ENCODE measurements around the gene FBXO47.

Gene FBXO47

DNA sequence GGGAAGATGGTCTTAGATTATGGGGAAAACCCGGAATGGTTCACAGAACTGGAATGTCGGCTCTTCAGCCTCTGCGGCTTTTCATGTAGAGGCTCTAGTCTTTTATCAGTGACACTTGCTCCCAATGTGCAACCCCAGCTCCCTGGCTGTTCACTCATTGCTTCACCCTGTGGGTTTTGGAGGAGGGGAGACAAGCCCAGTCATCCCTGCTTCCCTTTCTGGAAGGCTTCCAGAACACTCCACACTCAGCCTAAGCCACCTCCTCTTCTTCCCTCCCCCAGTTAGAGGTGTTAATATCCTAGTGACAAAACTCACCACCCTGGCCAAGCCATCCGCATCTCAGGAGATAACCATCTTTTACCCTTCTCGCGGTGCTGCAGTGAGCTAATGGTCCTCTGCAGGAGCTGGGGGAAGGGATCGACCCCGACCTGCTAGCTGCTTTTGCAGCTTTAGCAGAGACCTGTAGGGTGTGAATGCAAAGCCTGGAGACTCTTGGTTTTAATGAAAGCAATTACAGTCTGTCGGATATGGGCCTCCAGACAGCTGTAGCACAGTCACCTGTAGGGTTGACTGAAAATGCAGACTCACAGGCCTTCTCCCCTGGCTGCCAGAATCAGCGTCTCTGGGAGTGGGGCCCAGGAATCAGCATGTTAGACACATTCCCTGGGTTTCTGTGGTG, 66.1 kb downstream of the FBXO47 start:
- no peak for DNase-seq

DNA sequence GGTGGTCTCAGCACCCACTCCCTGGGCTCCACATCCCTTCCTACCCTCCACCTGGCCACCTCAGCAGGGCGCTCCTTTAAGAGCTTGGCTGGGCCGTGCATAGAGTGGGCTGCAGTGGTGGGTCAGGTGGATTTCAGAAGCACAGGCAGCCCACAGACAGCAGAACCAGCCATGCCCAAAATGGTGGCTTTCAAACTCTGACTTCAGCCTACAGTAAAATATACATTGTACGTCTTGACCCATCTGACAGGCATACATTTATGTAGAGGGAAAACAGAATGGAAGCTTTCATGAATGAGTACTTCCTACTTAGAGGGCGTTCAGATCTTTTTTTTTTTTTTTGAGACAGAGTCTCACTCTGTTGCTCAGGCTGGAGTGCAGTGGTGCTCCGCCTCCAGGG, 67.8 kb downstream of the FBXO47 start:
- no peak for DNase-seq

DNA sequence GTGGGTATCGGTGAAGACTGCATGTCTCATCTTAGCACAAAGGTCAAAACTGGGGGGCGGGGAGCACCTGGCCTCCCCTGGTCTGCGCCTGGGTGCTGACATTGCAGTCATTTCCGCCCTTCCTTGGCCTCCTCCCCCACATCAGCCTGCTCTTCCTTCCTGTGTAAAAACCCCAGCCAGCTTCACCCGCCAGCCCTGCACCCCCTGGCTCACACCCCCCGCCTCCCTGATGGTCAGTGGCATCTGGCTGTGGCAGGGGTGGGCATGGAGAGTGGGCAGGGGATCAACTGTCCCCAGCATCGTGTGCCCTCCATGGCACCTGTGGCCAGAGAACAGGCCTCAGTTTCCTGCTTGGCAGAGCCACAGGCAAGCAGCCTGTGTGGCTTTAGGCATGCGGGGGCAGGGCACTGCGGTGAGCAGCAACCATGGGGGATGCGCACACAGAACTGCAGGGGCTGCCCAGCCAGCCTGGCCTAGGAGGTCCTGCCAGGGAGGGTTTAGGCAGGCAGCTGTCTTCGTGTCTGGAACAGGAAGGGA, 68.3 kb downstream of the FBXO47 start:
- no peak for DNase-seq

DNA sequence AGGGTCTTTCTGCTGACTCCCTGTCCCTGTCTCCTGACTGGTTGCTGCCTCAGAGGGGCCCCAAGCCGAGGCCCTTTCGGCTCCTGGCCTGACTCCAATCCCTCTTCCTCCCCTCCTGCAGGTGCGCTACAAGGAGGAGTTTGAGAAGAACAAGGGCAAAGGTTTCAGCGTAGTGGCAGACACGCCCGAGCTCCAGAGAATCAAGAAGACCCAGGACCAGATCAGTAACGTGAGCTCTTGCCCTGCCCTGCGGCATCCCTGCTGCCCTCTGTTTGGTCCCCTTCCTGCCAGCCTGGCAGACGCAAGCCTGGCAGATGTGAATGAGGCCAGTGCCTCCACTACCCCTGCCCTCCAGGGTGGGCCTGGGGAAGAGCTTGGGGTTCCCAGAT, 68.9 kb downstream of the FBXO47 start:
- DNase-seq = no peak

DNA sequence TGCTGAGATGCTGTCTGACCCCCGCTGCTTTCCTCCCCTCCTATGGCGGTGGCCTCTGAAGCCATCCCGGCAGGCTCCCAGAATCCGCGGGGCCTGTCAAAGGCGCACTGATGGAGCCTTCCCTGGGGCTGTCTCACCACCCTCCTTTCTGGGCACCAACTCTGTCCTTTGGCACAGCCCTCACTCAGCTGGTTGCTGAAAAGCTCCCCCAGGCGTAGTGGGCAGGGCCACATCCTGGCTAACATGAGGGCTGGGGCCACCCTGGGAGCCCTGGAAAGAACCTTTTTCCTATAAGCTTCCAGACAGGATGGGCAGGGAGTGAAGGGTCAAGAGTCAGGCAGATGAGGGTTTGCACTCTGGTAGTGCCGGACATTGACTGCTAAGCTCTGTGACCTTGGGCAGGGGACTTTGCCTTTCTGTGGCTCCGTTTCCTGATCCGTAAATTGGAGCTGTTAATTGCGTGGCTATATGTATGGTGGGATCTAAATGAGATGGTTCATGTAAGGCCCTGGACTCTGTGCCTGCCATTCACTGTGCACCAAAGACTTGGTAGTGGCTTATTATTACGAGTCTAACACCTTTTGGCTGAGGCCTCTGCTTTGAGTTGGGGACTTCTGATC, 69.4 kb downstream of the FBXO47 start:
- DNase-seq = no peak

DNA sequence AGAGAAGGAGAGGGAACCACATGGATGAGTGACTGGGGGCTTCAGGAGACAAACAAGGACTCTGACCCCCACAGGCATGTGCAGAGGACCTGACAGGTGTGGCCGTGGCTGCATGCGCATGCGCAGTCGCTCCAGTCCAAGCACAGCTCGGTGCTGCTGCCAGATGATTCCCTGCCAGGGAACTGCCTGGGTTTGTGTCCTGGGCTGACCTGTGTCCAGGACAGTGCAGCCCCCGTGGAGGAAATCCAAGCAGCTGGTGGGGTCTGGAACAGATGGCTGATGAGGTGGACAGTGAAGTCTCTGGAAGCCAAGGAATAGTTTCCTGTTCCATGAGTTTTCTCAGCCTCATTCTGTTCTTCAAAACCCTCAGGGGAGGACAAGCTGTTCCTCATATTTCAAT, 70.0 kb downstream of the FBXO47 start:
- no peak for DNase-seq

DNA sequence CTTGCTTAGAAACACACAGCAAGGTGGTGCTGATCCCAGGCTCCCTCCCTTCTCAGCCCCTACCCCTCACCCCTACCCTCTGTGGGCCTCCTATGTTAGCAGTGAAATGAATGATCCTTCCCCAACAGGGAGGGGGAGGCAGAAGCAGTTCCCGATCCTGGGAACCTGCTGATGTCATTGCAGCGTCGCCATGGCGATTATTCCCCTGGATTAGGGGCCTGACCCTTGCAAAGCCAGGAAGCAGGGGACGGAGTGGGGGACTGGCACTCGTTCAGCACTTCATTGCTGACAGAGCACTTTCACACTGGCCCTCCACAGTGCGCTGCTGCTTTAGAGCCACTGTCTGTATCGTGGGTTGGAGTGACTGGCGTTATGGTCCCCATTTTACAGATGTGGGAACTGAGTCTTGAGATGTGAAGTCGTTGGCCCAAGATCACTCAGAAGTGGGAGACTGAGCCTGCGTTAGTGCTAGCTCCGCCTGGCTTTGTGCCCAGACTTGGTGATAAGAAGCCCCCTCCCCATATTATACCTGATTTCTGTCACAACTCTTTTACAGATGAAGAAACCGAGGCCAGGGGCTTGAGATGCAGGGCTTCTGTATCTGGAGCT, 70.8 kb downstream of the FBXO47 start:
- no peak for DNase-seq

DNA sequence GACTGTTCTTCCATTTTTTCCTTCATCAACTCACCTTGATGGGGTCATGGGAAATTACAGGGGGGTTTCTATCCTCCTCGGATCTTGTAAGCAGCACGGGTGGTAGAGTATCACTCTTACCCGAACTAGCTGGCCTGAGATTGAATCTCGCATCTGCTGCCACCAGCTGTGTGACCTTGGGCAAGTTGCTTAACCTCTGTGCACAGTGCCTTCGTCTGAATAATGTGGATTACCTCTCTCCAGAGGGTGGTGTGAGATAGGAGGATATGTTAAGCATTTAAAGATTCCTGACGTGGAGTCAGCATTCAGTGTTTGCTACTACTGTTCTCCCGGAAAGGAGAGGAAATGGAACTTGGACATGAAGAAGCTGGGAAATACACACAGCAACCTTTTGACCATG, 72.9 kb downstream of the FBXO47 start:
- DNase-seq = no peak

DNA sequence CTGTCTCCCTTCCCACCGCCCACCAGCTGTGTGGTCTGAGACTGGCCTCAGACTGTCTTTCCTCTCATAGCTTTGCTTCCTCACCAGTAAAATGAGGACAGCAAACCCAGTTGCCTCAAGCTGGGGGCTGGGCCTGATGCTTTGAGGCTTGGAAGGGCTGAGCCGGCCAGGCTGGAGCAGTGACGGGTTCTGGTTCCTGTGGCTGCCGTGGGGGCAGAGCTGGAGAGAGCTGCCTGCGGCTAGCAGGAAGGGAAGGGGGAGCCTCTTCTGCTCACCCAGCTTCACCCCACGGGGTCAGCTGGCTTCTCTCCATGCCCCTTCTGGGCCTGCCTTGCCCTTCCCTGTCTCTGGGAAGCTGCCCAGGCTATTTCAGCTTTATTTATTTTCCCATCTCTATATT, 73.6 kb downstream of the FBXO47 start:
- DNase-seq = no peak

DNA sequence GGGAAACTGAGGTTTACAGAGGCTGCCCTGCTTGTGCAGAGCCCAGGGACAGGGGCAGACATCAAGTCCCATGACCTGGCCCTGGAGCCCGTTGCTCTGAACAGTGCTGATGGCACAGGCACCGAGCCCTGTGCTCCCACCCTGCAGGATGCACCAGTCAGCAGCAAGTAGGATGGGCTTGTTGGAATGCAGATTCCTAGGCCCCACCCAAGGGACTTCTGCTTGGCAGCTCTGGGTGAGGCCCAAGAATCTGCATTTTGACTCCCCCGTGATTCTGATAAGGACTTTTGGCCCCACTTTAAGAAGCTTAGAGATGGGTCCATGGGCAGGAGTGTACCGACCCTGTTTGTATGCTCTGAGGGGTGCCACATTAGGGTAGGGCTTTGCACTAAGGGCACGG, 74.1 kb downstream of the FBXO47 start:
- DNase-seq = no peak

DNA sequence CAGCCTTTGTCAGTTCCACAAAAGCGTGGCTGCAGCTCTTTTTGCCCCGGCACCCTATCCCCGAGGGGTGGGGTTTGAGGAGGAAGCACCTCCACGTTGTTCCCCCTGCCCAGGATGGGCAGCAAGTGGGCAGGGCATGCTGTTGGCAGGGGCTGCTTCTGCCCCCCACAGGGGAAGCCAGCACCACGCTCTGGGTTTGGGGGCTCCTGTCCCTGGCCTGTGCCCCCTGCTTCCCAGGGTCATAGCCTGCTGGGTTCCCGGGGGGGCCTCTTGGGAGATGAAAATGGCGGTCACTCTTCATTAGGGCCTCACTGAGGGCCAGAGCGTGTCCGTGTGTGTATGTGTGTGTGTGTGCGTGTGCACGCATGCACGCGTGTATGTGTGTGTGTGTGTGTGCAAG, 74.6 kb downstream of the FBXO47 start:
- no peak for DNase-seq

DNA sequence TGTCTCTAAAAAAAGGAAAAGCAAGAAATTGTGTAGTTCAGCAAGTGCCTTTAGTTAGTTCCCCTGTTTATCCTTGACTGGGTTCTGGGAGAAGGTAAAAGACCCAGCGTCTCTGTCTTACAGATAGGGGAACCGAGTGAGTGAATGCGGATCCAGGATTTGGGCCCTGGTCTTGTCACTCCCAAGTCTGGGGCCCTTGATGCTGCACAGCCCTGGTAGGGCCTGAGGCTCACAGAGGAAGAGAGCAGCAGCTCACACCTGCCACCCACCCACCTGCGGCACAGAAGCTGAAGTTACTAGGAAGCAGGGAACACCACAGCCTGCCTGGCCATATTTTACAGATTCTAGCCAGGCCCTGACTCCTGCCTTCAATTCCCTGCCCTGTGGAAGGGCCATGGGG, 75.1 kb downstream of the FBXO47 start:
- DNase-seq = no peak

DNA sequence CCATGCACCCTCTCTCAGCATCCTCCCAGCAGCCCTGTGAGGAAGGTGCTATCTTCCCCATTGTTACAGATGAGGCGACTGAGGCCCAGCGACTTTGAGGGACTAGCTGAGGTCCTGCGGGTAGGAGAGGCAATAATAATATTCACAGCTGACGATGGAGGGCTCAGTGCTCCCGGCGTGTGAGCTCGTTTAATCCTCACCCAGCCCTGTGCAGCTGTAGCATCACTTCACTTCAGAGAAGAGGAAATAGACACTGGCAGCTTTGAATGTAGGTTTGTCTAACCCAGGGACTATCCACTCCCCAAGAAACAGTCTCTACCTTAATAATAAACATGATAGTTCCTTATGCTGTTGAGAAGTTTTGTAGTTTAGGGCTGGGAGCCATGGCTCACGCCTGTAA, 75.8 kb downstream of the FBXO47 start:
- no peak for DNase-seq

DNA sequence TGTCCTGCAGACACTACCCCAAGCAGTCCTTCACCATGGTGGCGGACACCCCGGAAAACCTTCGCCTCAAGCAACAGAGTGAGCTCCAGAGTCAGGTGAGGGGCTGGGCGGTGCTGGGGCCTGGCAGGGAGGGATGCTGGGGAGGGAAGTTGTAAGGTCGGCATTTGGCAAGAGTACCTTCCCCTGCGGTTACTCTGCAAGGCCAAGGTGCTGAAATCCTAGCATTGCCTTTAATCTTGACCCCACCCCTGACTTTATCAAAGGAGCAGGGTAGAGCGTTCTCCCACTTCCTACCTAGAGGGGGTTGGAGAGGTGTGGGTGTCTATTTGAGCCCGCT, 76.8 kb downstream of the FBXO47 start:
- no peak for DNase-seq

DNA sequence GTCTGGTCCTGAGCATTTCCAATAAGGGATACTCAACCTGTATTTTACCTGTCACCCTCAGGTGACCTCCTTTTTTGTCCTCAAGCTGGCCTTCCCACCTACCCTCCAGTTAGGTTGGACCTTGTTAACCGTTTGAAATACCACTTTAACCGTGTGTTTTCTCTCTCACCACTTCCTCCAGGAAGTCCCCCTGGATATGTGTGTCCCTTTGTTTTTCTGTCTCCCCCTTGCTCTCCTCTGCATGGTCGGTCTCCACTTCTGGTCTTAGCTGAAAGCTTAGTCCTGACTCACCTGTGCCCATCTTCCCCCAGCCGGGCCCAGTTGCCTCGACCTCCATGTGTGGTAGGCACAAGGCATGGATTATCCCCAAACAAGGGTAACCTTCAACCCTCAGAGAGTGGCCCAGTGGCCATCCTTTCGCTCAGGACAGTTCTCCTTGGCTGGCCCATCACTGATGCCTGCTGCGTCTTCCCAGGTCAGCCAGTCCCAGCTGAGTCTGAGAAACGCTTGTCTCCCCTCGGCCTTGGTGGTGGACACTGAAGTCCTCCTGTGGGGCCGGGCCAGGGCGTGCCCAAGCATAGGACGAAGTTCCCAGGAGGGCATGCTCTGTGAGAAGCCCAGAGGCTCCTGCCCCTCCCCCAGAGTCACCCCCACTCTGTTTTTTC, 77.3 kb downstream of the FBXO47 start:
- no peak for DNase-seq

DNA sequence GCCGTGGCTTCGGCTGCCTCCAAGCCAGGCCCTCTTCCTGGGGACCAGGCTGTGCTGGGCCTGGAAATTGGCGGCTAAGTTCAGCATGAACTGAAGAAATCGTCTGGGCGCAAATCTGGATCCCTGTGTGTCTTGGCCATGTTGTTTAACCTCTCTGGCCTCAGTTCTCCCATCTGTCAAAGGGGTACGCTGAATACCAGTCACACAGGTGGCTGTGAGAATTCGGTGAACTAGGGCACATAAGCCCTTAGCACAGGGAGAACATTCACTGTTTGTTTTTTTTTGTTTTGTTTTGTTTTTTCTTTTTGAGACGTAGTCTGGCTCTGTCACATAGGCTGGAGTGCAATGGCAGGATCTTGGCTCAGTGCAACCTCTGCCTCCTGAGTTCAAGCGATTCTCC, 78.4 kb downstream of the FBXO47 start:
- no peak for DNase-seq

DNA sequence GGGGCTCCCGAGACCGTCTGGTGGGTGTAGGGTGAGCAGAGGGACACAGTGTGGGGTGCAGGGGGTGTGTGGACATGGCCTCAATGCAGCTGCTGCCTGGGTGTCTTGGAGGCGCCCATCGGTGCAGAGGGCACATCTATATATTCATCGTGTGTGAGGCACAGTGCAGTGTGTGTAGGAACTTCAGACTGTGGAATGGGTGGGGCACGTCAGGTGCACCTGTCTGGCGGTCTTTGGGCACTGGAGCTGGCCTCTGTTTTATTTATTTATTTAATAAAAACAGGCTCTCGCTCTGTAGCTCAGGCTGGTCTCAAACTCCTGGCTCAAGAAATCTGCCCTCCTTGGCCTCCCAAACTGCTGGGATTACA, 80.6 kb downstream of the FBXO47 start:
- DNase-seq = no peak
